CD4-positive, alpha-beta memory T cell (primary cell): ENCODE data around the gene GLB1L3. TPM values are rescaled to one million over a fixed set of nuclear protein-coding genes. Genes with fewer than 3 reads are reported as not detected.

Experiments
- CTCF ChIA-PET: fragments of 350-600 bp; sonication (Branson Sonifier 250); formaldehyde crosslinking; loops from one replicate; lab custom pipeline; 2021; ENCODE audit warnings: inconsistent platforms; ENCODE audit not compliant: partially characterized antibody; lab: Charles Lee
- POLR2A ChIA-PET: fragments of 350-600 bp; sonication (Branson Sonifier 250); formaldehyde crosslinking; loops from one replicate; lab custom pipeline; 2021; ENCODE audit not compliant: partially characterized antibody; lab: Charles Lee
- DNase-seq, 5 donors: peaks; one replicate each; pipeline versions ENCODE4 v3.0.0 to v3.0.0-alpha.2; 2020 to 2022; ENCODE audit warnings: mixed read lengths in 1 of 5
- H3K27ac ChIP-seq: one replicate; pipeline ENCODE4 v1.7.0; 2013; ENCODE audit warnings: low read depth, low read length
- H3K27me3 ChIP-seq: 2 replicates; pipeline ENCODE4 v1.7.0; 2013; ENCODE audit warnings: mild to moderate bottlenecking, low read length, moderate library complexity; ENCODE audit not compliant: insufficient read depth
- H3K36me3 ChIP-seq: 2 replicates; pipeline ENCODE4 v1.7.0; 2013; ENCODE audit warnings: mild to moderate bottlenecking, low read length, moderate library complexity; ENCODE audit not compliant: insufficient read depth
- H3K4me1 ChIP-seq: 2 replicates; pipeline ENCODE4 v1.7.0; 2013; ENCODE audit warnings: mild to moderate bottlenecking, low read length, moderate library complexity; ENCODE audit not compliant: insufficient read depth
- H3K4me3 ChIP-seq, 2 donors: one replicate each; pipeline ENCODE4 v1.7.0; 2013; ENCODE audit warnings: low read length in 2 of 2, mild to moderate bottlenecking in 1 of 2
- H3K9me3 ChIP-seq, 2 donors: one replicate each; pipeline ENCODE4 v1.7.0; 2013; ENCODE audit warnings: low read length in 2 of 2, control low read depth in 1 of 2; ENCODE audit not compliant: control insufficient read depth in 1 of 2
- H3K27ac Mint-ChIP-seq, 7 donors: one replicate each; pipeline ENCODE4 v1.8.0; 2020 to 2021; ENCODE audit warnings: mixed read lengths in 7 of 7, mild to moderate bottlenecking in 6 of 7, inconsistent platforms in 3 of 7, moderate library complexity in 3 of 7
- H3K27me3 Mint-ChIP-seq, 2 donors: one replicate each; pipeline ENCODE4 v1.8.0; 2020 to 2021; ENCODE audit warnings: mixed read lengths in 2 of 2
- H3K36me3 Mint-ChIP-seq, 2 donors: one replicate each; pipeline ENCODE4 v1.8.0; 2020 to 2021; ENCODE audit warnings: mixed read lengths in 2 of 2, inconsistent platforms in 1 of 2, mild to moderate bottlenecking in 1 of 2
- H3K4me1 Mint-ChIP-seq, 4 donors: one replicate each; pipeline ENCODE4 v1.8.0; 2020 to 2021; ENCODE audit warnings: mixed read lengths in 4 of 4, mild to moderate bottlenecking in 1 of 4
- H3K4me3 Mint-ChIP-seq, 8 donors: one replicate each; pipeline ENCODE4 v1.8.0; 2020 to 2021; ENCODE audit warnings: mixed read lengths in 8 of 8, mild to moderate bottlenecking in 7 of 8, moderate library complexity in 6 of 8, inconsistent platforms in 3 of 8
- H3K9me3 Mint-ChIP-seq, 8 donors: one replicate each; pipeline ENCODE4 v1.8.0; 2020 to 2021; ENCODE audit warnings: mixed read lengths in 8 of 8, mild to moderate bottlenecking in 5 of 8, inconsistent platforms in 3 of 8, moderate library complexity in 1 of 8
- intact Hi-C: fragments of 100-400 bp; cut with micrococcal nuclease; formaldehyde crosslinking; loops from one replicate; pipeline ENCODE4 v1.15.1; 2023
- polyA plus RNA-seq, 2 donors: library from polyadenylated mRNA; unstranded; fragments of 300-500 nt; fragmentation: Illumina TruSeq; gene quantifications; one replicate each; pipeline ENCODE4 v1.2.3, GENCODE V29; 2021
- total RNA-seq, 2 experiments: library from RNA; stranded (reverse); gene quantifications; one replicate each; pipeline ENCODE4 v1.2.3, GENCODE V29; 2021

Gene GLB1L3
- total and polyA plus RNA-seq, 4 experiments from 2014 or later, result 1.2 to 4.9 (median 2.2) TPM

DNA sequence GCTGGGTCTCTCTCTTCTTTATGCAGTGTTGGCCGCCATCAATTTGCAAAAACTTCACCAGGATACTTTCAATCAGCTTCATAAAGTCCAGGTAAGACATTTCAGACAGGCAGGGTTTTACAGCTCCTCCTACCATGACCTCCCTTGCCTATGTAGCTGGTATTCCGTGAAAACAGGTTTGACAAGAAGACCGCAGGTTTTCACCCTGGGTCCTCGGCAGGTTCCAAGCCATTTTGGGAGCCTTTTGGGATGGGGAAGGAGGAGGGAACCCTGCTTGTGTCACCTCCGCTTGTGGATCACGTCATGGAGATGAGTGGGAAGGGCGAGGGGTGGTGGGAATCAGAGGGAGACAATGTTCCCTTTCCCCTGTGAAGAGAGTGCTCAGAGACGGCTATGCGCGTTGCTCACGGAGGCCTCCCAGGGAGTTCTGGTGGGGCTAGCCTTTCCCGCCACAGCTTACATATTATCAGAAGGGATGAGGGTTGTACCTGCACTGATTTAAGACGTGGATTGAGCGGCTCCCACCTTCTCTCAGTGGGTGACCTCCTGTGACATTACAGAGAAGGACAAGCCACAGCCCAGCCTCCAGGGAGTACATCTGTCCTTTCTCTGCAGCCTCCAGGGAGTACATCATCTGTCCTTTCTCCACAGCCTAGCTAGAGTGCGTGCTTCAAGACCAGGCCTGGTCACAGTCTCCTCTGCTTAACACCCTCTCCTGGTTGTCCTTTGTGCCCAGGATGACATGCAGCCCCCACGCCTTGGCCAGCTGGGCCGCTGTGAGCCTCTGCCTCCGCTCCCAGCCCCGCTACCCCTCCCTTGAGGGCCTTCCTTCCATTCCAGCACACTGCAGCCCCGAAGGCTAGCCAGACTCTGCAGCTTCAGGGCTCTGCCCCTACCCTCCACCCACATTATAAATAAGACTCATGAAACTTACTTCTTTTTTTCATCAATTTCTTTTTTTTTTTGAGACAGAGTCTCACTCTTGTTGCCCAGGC lies 17.2 kb downstream of the GLB1L3 start:
- Histone ChIP-seq H3K9me3 (no peaks in the 10 kb centered on the region), H3K27ac (no peak overlapping the region), H3K4me1 (no peaks in the 10 kb centered on the region), H3K4me3 (no peak overlapping the region), H3K36me3 (no peaks in the 10 kb centered on the region), H3K27me3 (no peaks in the 10 kb centered on the region)
- DNase-seq, result no peak
- Mint-ChIP-seq H3K36me3 (no peaks in the 10 kb centered on the region), H3K4me3 (no peak overlapping the region), H3K4me1 (no peaks in the 10 kb centered on the region), H3K9me3 (no peaks in the 10 kb centered on the region), H3K27me3 (no peaks in the 10 kb centered on the region), H3K27ac (no peak overlapping the region)
- intact Hi-C loops, result no loop called here
- ChIA-PET CTCF (interaction anchor here (1.4 kb wide), 1 partner anchor 18 kb away, joined by 4 read pairs; no protein-coding TSS in a partner anchor), POLR2A (no interaction called here)

GRCh38 chr11:134294664-134295063 lies 18.5 kb downstream of the GLB1L3 start:
- H3K27ac Mint-ChIP-seq, result no peak overlapping the region
- intact Hi-C loops, result no loop called here
- DNase-seq, result no peak
- no peak overlapping the region for H3K4me3 Mint-ChIP-seq
- H3K36me3 Mint-ChIP-seq, result no peaks in the 10 kb centered on the region
- no peaks in the 10 kb centered on the region for H3K4me1 Mint-ChIP-seq
- H3K4me1 ChIP-seq, result no peaks in the 10 kb centered on the region
- H3K36me3 ChIP-seq, result no peaks in the 10 kb centered on the region
- no peaks in the 10 kb centered on the region for H3K27me3 Mint-ChIP-seq
- no peak overlapping the region for H3K4me3 ChIP-seq
- no peaks in the 10 kb centered on the region for H3K27me3 ChIP-seq
- ChIA-PET POLR2A (no interaction called here), CTCF (no interaction called here)
- H3K9me3 Mint-ChIP-seq, result no peaks in the 10 kb centered on the region
- H3K9me3 ChIP-seq, result no peaks in the 10 kb centered on the region
- no peak overlapping the region for H3K27ac ChIP-seq

DNA sequence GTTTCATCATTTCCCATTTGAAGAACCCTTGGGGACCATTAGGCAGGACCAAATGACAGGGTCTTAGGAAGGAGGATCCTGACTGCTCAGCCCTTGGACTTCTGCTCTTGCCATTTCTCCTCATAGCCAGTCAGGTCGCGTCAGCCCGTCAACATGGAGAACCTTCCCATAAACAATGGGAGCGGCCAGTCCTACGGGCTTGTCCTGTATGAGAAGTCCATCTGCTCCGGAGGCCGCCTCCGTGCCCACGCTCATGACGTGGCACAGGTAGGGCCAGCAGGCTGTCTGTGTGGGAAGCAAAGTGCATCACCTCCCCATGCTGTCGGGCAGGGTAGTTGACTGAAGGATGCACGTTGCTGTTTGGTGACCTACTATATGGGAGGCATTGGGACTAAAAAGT lies 36.0 kb downstream of the GLB1L3 start:
- ChIA-PET CTCF (no interaction called here), POLR2A (no interaction called here)
- H3K4me1 Mint-ChIP-seq, result no peaks in the 10 kb centered on the region
- H3K27me3 Mint-ChIP-seq, result no peaks in the 10 kb centered on the region
- no peak for DNase-seq
- no peaks in the 10 kb centered on the region for H3K4me1 ChIP-seq
- no peak overlapping the region for H3K27ac ChIP-seq
- H3K4me3 ChIP-seq, result no peak overlapping the region
- intact Hi-C loops, result no loop called here
- H3K27ac Mint-ChIP-seq, result no peak overlapping the region
- H3K36me3 Mint-ChIP-seq, result peaks cover 3% of the 10 kb centered on the region in 2 donors
- peaks cover 0 to 10% (median 8%) of the 10 kb centered on the region in 8 donors for H3K9me3 Mint-ChIP-seq
- no peaks in the 10 kb centered on the region for H3K27me3 ChIP-seq
- H3K9me3 ChIP-seq, result no peaks in the 10 kb centered on the region
- no peaks in the 10 kb centered on the region for H3K36me3 ChIP-seq
- no peak overlapping the region for H3K4me3 Mint-ChIP-seq

GRCh38 chr11:134312807-134313206 lies 36.6 kb downstream of the GLB1L3 start:
- peaks cover 4 to 7% of the 10 kb centered on the region in 2 donors for H3K36me3 Mint-ChIP-seq
- DNase-seq, result no peak
- H3K4me1 Mint-ChIP-seq, result no peaks in the 10 kb centered on the region
- CTCF ChIA-PET, result no interaction called here
- H3K27ac Mint-ChIP-seq, result no peak overlapping the region
- Histone ChIP-seq H3K27ac (no peak overlapping the region), H3K4me1 (no peaks in the 10 kb centered on the region), H3K36me3 (no peaks in the 10 kb centered on the region), H3K27me3 (no peaks in the 10 kb centered on the region), H3K9me3 (no peaks in the 10 kb centered on the region), H3K4me3 (no peak overlapping the region)
- intact Hi-C loops, result no loop called here
- POLR2A ChIA-PET, result no interaction called here
- no peaks in the 10 kb centered on the region for H3K27me3 Mint-ChIP-seq
- H3K4me3 Mint-ChIP-seq, result no peak overlapping the region
- peaks cover 0 to 16% (median 14%) of the 10 kb centered on the region in 8 donors for H3K9me3 Mint-ChIP-seq

DNA sequence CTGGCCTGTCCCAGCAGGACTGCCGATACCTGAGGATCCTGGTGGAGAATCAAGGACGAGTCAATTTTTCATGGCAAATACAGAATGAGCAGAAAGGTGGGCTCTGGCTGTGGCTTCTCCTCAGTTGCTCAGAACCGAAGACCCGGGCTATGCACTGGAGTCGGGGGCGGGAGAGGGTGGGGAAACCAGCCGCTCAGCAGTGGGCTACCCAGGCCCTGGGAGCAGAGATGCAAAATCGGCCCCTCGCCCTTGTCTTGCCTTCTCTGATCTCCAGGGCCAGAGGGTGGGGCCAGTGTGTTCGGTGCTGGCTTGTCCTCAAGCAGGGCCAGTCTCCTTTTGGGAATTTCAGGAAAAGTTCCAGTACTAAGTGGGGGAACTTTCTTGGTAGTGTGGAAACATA lies 37.2 kb downstream of the GLB1L3 start:
- no peak for DNase-seq
- H3K9me3 Mint-ChIP-seq, result peaks cover 0 to 20% (median 19%) of the 10 kb centered on the region in 8 donors
- ChIA-PET CTCF (no interaction called here), POLR2A (no interaction called here)
- Histone ChIP-seq H3K4me1 (no peaks in the 10 kb centered on the region), H3K9me3 (no peaks in the 10 kb centered on the region), H3K27me3 (no peaks in the 10 kb centered on the region), H3K4me3 (no peak overlapping the region), H3K36me3 (no peaks in the 10 kb centered on the region), H3K27ac (no peak overlapping the region)
- no peaks in the 10 kb centered on the region for H3K4me1 Mint-ChIP-seq
- no peak overlapping the region for H3K27ac Mint-ChIP-seq
- H3K36me3 Mint-ChIP-seq, result peaks cover 5 to 8% of the 10 kb centered on the region in 2 donors
- no peak overlapping the region for H3K4me3 Mint-ChIP-seq
- H3K27me3 Mint-ChIP-seq, result no peaks in the 10 kb centered on the region
- intact Hi-C loops, result no loop called here

DNA sequence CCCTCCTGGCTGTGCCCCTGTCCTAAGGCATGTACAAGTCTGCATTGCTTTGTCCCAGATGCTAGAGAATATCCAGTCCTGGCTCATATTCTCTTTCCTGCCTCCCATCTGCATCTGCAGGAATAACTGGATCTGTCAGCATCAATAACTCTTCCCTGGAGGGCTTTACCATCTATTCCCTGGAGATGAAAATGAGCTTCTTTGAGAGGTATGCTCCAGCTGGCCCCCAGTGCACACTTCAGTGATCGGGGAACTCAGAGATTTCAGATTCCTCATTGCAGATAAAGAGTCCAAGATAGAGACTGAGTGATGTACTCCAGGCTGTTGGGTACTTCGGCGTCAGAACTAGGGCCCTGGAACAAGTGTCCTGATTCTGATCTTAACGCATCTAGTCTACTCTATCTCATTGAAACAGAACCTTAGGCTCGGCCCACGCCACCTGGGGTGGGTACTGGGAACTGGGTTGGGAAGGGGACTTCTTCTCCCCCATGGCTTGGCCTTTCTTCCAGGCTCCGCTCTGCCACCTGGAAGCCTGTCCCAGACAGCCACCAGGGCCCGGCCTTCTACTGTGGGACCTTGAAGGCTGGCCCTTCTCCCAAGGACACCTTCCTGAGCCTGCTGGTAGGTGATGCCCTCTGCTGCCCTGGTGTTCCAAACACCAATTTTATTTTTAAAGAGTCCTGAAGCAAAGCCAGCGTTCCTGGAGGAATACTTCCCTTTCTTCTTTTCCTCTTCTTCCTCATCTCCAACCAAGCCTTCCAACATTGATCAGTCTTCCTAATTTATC lies 37.8 kb downstream of the GLB1L3 start:
- DNase-seq, result no peak
- Mint-ChIP-seq H3K27ac (no peak overlapping the region), H3K27me3 (no peaks in the 10 kb centered on the region), H3K36me3 (peaks cover 5 to 8% of the 10 kb centered on the region in 2 donors), H3K9me3 (peaks cover 0 to 27% (median 21%) of the 10 kb centered on the region in 8 donors), H3K4me1 (no peaks in the 10 kb centered on the region), H3K4me3 (no peak overlapping the region)
- H3K27ac ChIP-seq, result no peak overlapping the region
- ChIA-PET CTCF (no interaction called here), POLR2A (no interaction called here)
- H3K4me1 ChIP-seq, result no peaks in the 10 kb centered on the region
- H3K4me3 ChIP-seq, result no peak overlapping the region
- intact Hi-C loops, result no loop called here
- no peaks in the 10 kb centered on the region for H3K27me3 ChIP-seq
- no peaks in the 10 kb centered on the region for H3K36me3 ChIP-seq
- H3K9me3 ChIP-seq, result no peaks in the 10 kb centered on the region

DNA sequence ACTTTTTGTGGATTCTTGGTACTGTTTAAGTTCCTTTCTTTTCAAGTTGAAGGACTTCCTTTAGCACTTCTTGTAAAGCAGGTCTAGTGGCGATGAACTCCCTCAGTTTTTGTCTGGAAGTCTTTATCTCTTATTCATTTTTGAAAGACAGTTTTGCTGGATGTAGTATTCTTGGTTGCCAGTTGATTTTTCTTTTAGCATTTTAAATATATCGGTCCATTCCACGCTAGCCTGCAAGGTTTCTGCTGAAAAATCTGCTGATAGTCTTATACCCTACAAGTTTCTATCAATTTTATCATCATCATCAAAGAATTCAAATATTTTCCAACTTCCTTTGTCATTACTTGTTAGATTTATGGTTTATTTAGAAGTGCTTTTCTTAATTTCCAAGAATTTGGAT lies 40.9 kb downstream of the GLB1L3 start:
- H3K36me3 ChIP-seq, result no peaks in the 10 kb centered on the region
- DNase-seq, result no peak
- CTCF ChIA-PET, result no interaction called here
- no peak overlapping the region for H3K4me3 ChIP-seq
- Mint-ChIP-seq H3K9me3 (peaks cover 2 to 50% (median 41%) of the 10 kb centered on the region in 8 donors), H3K4me1 (no peaks in the 10 kb centered on the region), H3K4me3 (no peak overlapping the region), H3K36me3 (peaks cover 10 to 19% of the 10 kb centered on the region in 2 donors), H3K27ac (no peak overlapping the region), H3K27me3 (peaks cover 1 to 3% of the 10 kb centered on the region in 2 donors)
- H3K27ac ChIP-seq, result no peak overlapping the region
- no peaks in the 10 kb centered on the region for H3K9me3 ChIP-seq
- no peaks in the 10 kb centered on the region for H3K27me3 ChIP-seq
- no peaks in the 10 kb centered on the region for H3K4me1 ChIP-seq
- intact Hi-C loops, result no loop called here
- POLR2A ChIA-PET, result no interaction called here
